Measurements from ENCODE around the gene NTRK1. TPM values are rescaled to one million over a fixed set of nuclear protein-coding genes. Genes with fewer than 3 reads are reported as not detected.

NTRK1 gene
- total and polyA plus RNA-seq, 4 donors, result 0.13 to 0.17 (median 0.14) TPM

- Histone ChIP-seq H3K36me3 (ENCODE audit: control insufficient read depth in 4 of 4, insufficient read depth in 3 of 4, low read depth in 1 of 4, low read length in 3 of 4) (no peaks in the 10 kb centered on the region), H3K27me3 (ENCODE audit: control insufficient read depth in 4 of 4, insufficient read depth in 4 of 4, low read length in 3 of 4) (peaks cover 0 to 2% (median 0%) of the 10 kb centered on the region in 4 donors), H3K9me3 (ENCODE audit: control insufficient read depth in 4 of 4, low read length in 3 of 4) (no peaks in the 10 kb centered on the region), H3K9ac (ENCODE audit: low read depth in 1 of 2, low read length in 2 of 2) (no peak overlapping the region), H3K4me1 (ENCODE audit: control insufficient read depth in 4 of 4, insufficient read depth in 4 of 4, low read length in 3 of 4) (peaks cover 0 to 8% (median 7%) of the 10 kb centered on the region in 4 donors), H3K27ac (ENCODE audit: low read depth in 1 of 2, low read length in 2 of 2) (no peak overlapping the region), H3K4me3 (ENCODE audit: low read depth in 1 of 3, low read length in 3 of 3) (no peak overlapping the region)
- DNase-seq (ENCODE audit: low spot score), result no peak
- 31% methylated on average over 6 of the region's 6 CpGs for WGBS
- no peak for TF ChIP-seq CTCF (IDR thresholded peaks at IDR 0.05; ENCODE audit: low read depth, low read length, missing input control)
- no peak for TF ChIP-seq MAX (IDR thresholded peaks at IDR 0.05)
- no peak for TF ChIP-seq REST (IDR thresholded peaks at IDR 0.05)
- no peak for TF ChIP-seq EGR1 (IDR thresholded peaks at IDR 0.05; ENCODE audit: low read depth in 2 of 2)
These were observed 27.1 kb downstream of the NTRK1 start for GRCh38 chr1:156887734-156888133.

- WGBS, result 41% methylated on average over 8 of the region's 8 CpGs
- TF ChIP-seq ATF3 (IDR thresholded peaks at IDR 0.05), result no peak
- TF ChIP-seq SP1 (IDR thresholded peaks at IDR 0.05), result no peak
- TF ChIP-seq HNF4A (conservative IDR thresholded peaks at IDR 0.05), result peak in 1 of 2 donors; percentile 16
- TF ChIP-seq GABPA (IDR thresholded peaks at IDR 0.05 in 1 of 2, conservative IDR thresholded peaks at IDR 0.05 in 1 of 2), result no peak
- TF ChIP-seq CTCF (IDR thresholded peaks at IDR 0.05; ENCODE audit: low read depth, low read length, missing input control), result peak; percentile 74
- no peak for TF ChIP-seq ZBTB33 (IDR thresholded peaks at IDR 0.05)
- no peak for TF ChIP-seq JUND (IDR thresholded peaks at IDR 0.05)
- peak; percentile 87 to 91 for TF ChIP-seq RAD21 (IDR thresholded peaks at IDR 0.05)
- no peak for TF ChIP-seq RXRA (IDR thresholded peaks at IDR 0.05)
- no peak for TF ChIP-seq EGR1 (IDR thresholded peaks at IDR 0.05; ENCODE audit: low read depth in 2 of 2)
- no peaks in the 10 kb centered on the region for H3K9me3 ChIP-seq (ENCODE audit: control insufficient read depth in 4 of 4, low read length in 3 of 4)
- H3K36me3 ChIP-seq (ENCODE audit: control insufficient read depth in 4 of 4, insufficient read depth in 3 of 4, low read depth in 1 of 4, low read length in 3 of 4), result no peaks in the 10 kb centered on the region
- no peak overlapping the region for H3K9ac ChIP-seq (ENCODE audit: low read depth in 1 of 2, low read length in 2 of 2)
- no peak overlapping the region for H3K27ac ChIP-seq (ENCODE audit: low read depth in 1 of 2, low read length in 2 of 2)
- DNase-seq (ENCODE audit: low spot score), result peak; percentile 88
- H3K4me3 ChIP-seq (ENCODE audit: low read depth in 1 of 3, low read length in 3 of 3), result no peak overlapping the region
- peaks cover 0 to 11% (median 7%) of the 10 kb centered on the region in 4 donors for H3K4me1 ChIP-seq (ENCODE audit: control insufficient read depth in 4 of 4, insufficient read depth in 4 of 4, low read length in 3 of 4)
- peaks cover 0 to 6% (median 2%) of the 10 kb centered on the region in 4 donors for H3K27me3 ChIP-seq (ENCODE audit: control insufficient read depth in 4 of 4, insufficient read depth in 4 of 4, low read length in 3 of 4)
These were observed 29.3 kb downstream of the NTRK1 start for GRCh38 chr1:156889802-156890580.

Measured in liver (tissue), 9 donors.